ENCODE measurements around the gene INKA2.

The INKA2 gene

DNA sequence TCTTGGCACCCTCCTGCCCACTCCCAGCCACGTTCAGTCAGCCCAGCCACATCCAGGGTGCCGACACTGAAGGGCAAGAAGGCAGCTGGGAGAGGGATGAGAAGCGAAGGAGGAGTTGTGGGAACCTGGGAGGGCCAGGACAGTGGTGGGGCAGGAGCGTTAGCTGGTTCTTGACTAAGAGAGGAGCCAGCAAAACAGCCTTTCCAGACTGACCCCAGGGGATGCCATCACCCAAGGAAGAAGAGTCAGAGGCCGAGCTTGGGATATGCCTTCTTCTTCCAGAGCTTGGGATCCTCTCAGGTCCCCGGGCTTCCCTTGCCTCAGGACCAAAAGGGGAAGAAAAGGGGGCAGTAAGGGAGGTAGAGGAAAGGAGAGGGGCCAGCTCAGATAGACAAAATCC lies 7.2 kb downstream of the INKA2 start:
- DNase-seq: no peak

DNA sequence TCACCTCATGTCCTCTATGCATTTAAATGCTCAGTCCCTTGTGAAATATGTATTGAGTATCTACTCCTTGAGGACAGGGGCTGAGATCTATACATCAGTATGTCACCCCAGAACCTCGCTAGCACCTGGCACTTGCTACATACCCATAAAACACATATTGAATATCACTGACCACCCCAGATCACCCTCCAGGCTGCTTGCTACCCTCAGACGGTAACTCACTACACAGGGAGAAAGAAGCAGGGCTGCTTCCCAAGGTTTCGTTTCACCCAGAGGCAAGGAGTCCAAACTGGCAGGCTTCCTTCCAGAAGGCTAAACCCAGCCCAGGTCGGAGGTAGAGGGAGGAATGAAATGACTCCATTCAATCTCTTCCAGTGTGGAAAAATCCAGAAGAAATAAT lies 8.5 kb downstream of the INKA2 start:
- DNase-seq: no peak

DNA sequence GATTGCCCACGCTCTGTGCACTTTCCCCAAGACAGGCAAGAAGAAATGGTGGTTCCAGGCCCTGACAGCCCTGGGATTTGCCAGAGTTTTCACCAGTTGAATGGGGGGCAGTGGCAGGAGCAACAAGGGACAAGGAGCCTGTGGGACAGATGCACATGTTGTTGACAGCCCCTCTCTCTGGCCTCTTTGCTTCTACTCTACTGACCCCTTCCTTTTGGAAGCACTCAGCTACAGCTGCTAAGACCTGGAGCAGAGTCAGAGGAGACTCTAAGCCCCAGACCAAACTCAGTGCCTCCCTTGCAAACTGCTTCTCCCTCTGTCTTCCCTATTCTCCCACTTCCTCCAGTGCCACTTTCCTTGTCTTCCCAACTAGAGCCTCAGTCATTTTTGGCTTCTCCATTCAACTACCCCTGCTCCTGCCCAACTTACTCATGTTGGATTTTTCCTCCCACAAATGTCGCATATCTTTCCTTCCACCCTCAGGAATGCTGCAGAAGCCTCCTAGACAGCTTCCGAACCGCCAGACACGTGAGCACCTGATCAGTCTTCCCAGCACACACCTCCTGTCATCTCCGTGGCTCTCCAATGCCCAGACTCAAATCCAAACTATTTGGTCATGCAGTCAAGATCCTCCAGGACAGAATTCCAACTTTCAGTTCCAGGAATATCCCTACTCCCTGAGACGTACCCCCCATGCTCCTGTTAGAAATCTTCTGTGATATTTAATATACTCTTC lies 9.1 kb downstream of the INKA2 start:
- no peak for DNase-seq

DNA sequence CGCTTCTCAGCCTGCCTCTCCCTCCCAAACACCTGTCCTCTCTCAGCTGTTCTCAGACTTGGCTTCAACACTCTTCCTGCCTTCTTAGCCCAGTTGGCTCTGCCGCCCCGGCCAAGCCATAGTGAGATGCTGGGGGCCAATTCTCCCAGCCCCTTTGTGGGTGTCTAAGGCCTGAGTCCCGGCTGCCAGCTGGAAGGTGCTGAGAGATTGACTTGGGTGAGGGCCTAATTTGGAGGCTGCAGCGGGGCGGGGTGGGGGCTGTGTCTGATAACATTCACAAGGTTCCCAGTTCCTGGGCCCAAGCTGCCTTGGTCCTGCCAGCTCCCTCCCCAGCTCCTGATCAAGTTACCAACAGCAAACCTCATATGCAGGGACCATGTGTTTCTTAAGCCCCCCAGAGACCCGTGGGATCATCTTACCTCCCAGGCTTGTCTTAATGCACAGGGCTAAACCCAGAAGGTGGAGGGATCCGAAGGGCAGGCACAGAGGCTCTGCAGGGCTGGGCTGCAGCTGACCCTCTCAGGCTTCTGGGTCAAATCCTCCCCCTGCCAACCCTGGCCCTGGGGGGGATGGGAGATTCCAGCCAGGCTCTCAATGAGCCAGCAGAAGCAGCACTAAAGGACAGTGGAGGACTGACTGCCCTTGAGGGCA lies 9.8 kb downstream of the INKA2 start:
- no peak for DNase-seq

DNA sequence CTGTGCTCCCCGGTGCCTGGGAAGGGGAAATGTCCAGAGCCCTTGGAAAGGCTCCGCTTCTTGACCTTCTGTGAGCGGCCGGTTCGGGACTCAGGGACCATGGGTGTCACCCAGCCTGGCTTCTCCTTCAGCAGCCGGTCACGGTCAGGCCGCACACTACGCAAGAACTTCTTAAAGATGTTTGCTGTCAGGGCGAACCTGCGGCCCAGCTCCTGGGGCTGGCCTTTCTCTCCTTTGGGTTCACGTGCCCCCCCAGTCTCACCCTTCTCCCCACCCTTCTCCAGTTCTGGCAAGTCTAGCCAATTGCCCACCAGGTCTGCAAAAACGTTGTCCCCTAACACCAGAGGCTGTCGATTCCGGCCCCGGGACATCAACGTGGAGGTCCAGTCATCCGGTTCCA lies 12.1 kb downstream of the INKA2 start:
- no peak for DNase-seq

DNA sequence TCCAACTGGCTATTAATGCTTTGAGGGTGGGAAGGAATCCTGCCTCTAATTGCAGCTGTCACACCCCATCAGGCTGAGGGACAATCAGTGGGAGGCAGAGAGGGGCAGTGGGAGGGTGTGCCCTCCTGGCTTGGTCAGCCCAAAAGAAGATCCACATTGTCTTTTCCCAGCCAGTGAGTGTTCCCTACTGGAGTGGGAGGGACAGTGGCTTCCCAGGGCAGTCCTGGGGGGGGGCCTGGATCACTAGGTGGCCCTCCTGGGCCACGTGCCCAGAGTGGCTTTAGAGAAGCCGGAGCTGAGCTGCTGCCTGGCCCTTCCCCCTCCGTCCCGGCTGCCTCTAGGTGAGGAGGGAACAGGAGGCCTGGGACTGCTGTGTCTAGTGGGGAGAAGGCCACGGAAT lies 14.0 kb downstream of the INKA2 start:
- no peak for DNase-seq

DNA sequence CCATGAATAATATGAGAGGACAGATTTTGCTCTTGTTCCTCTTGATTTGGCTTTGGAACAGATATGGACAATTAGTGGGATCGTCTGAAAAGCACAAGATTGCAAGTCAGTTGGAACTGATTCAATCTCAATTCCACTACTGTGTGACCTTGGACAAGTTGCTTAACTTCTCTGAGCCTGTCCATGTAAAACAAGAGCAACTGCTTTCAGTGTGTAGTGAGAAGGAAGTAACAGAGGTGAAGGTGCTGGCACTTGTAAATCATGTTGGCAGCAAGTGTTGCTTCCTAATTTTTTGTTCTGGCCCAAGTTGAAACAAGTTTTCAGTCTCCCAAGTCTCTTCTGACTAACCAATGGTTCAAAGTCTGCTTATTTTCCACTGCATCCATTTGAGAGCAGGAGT lies 15.3 kb downstream of the INKA2 start:
- DNase-seq: no peak

DNA sequence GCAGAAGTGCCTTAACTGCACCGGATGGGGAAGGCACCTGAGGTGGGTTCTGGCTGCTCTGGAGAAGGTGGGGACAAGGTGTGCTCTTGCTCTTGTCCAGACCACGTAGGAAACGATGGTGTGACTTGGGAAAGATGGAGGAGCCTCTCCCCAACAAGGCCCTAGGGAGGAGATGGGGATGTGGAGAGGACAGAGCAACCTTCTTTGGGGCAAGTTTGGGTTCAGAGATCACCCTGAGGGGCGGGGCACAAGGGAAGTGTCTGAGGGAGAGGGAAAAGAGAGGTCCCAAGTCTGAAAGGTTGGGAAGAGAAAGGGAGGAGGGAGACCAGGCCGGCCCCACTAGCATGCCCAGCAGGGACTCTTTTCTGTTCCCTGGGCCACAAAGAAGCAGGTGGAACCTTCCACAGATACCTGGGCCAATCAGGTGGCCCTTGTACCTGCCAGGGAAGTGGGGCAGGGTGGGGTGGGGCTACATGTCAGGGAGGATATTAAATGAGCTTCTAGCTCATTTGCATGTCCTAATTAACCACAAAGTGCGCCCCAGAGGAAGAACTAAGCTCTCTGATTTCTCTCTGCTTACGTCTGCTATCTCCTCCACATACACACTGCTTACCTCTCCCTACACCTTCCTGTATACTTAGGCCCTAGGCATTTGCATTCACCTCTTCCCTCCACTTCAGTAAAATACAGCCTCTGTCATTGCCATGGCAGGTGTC lies 15.9 kb downstream of the INKA2 start:
- peak in 3 of 6 experiments; percentile 27 to 37 (median 33) for DNase-seq

DNA sequence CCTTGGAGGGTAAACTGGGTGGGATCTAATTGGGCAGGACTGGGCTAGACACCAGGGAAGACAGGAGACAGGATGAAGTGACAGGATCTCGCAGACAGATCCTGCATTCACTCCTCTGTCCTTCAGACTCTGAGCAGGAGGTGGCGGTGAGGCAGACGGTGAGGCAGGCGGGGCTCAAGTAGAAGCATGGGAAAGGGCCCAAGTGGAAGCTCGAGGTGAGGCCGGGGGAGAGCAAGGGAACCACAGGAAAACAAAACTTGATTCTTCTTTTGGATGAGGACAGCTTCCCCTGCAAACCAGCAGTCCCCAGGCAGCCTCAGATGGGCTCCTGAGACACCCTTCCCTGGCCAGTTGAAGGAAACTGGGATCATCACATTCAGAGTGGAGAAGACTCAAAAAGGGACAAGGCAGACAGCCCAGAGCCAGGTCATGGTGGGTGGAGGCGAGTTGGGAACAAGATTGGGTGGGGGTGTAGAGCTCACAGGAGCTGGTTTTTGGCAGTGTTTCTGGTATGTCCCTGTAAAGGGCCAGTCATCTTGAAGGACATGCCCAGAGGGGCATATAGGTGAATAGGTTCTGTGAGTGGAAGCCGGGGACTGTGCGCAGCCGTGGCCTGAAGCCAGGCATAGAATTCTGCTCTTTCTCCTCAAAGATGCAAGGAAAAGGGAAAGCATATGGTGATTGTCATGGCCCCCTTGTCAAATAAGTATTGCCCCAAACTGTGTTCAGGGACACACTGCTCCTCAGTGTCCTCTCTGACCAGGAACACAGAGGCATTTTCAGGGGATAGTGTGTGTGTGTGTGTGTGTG lies 18.0 kb downstream of the INKA2 start:
- no peak for DNase-seq

DNA sequence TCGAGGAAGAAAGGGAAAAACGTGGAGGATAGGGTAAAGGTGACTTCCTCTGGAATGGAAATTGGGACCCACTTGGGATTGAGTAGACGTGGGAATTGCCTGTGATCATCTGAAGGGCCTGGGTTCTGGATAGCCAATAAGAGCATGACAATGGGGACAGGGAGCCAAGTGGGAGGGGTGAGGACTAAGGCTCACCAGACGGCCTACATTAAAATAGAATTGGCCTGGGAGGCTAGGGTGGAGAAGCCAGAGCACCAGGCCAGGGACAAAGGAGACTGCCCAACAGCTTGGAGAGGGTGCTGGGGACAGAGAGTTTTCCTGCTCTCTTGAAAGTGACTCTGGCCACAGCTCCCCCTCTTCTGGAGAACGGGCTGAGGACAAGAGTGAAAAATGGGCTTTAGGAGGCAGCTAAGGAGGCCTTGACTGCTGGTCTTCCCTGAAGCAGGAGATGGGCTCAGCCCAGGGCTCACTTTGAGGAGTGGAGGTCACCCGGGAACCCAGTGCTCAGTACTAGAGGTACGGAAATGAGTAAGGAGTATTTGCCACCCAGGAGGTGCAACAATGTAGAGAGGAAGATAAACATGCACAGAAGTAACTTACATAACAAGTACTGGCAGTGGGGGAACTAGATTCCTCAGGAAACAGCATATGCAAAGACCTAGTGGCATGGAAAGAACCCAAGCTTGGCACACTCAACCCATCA lies 18.8 kb downstream of the INKA2 start:
- DNase-seq: no peak

DNA sequence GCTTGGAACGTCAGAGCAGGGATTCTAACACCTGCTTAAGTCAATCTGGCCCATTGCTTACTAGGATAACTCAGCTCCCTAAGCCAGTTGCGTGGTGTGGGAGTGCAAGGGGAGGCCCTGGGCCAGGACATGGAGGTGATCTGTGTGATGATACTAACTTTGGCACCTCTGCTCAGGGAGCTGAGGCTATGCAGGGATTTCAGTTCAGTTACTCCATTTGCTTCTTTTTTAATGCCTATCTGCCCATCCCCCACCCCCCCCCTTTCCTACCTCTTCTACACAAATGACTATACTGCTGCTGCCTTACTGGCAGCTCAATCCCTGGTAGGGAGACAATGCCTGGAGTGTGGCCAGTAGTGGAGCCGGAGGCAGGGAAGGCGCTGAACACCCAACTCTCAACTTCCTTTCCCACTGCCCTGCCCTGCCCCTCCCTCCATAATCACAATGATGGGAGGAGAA lies 19.5 kb downstream of the INKA2 start:
- no peak for DNase-seq

DNA sequence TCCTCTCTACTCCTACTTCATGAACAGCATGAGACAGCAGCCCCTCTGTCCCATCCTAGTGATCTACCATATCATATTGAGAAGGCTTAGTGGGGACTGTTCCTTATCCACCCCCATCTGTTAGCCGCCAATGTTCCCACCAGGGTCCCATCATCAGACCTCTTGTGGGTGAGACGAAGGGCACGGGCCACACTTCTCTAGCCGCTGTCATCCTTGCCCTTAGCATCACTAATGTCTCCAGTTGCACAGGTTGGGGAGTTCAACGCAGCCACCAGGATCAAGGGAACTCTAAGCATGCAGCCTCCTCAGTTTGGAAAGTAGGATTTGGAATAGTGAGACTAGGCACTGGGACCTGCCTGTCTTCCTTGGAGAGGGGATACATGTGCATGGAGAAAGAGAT lies 20.1 kb downstream of the INKA2 start:
- DNase-seq: no peak

DNA sequence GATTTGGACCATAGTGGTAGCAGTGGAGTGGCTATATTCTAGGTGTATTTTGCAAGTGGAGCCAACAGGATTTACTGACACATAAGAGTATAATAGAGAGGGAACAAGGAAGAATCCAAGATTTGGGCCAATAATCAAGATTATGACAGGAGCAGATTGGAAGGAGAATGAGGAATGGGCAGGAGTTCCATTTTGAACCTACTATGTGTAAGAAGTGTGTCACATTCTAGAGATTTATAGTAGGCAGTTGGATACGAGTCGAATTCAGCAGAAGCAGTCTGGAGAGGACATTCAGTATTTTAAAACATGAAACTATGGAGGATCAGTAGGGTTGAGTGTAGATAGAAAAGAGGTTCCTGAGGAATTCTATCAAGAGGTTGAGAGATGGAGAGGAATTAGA lies 21.7 kb downstream of the INKA2 start:
- no peak for DNase-seq

DNA sequence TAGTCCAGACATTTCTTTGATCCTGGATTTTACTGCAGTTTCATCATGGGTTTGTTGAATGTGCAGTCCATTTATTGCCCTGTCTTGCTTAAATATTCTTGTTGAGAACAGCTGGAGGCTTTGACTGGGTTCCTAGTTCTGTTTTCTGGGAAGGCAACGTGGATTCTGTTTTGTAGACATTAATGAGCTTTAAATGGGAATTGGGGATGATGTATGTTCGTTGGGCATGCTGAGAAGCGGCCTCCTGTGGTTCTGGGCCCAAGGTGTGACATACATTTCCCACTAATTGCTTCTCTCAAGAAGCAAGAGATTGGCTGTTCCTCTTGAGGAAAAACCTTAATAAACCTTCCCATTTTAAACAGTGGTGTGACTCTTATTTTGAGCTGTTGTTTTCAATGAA lies 22.9 kb downstream of the INKA2 start:
- DNase-seq: no peak

DNA sequence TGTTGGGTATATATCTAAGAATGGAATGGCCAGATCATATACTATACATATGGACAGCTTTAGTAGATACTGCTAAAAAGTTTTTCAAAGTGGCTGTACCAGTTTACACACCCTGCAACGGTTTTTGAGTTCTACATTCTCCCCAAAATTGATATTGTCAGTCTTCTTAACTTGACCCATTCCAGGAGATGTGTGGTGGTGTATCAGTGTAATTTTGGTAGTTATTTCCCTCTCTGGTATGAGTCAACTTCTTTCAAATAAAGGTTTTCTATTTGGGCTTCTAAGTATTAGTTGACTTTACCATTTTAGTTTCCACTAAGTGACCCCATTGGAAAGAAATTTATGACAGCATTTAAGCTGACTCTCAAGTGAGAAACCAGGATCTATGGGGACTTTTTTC lies 29.2 kb downstream of the INKA2 start:
- DNase-seq: no peak

DNA sequence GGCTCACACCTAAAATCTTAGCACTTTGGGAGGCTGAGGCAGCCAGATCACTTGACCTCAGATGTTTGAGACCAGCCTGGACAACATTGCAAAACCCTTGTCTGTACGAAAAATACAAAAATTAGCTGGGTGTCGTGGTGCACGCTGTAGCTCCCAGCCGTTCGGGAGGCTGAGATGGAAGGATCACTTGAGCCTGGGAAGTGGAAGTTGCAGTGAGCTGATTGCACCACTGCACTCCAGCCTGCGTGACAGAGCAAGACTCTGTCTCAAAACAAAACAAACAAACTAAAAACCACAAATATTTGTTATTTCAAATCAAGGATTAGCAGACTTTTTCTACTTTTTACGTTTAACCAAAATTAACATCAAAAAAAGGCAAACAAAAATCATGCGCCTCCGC lies 31.3 kb downstream of the INKA2 start:
- no peak for DNase-seq

DNA sequence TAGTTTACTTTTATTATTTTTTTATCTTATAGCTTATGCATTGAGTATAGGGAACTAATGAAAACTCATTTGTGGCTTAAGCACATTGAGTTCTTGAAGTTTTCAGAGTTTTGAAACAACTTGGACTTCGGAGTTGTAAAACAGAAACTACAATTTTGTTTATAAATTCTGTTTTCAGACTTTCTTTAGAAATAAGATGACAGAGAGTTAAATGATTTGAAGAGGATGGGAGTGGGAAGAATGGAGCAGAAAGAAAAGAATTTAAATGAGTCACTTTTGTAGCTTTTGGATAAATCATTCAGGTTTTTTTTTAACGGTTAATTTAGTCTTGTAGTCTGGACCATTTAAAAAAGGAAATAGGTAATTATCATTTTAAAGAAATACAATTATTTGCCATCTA lies 32.3 kb downstream of the INKA2 start:
- no peak for DNase-seq

DNA sequence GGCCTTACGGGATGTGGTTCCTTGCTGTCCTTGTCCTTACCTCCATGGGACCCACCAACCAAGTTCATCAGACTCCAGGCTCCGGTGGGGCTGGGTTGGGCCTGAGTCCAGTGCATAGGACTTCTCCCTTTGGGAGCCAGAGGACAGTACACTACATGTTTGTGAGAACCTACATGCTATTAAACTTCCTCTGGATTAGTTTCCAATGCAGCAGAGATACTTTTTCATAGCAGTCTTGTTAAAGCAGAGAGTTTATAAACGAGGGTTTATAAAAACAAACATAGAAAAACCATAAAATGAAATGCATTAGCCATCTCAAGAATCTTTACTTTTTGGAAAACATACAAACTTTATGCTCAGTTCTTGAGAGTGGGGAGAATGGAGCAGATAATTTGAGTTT lies 33.4 kb downstream of the INKA2 start:
- DNase-seq: no peak

DNA sequence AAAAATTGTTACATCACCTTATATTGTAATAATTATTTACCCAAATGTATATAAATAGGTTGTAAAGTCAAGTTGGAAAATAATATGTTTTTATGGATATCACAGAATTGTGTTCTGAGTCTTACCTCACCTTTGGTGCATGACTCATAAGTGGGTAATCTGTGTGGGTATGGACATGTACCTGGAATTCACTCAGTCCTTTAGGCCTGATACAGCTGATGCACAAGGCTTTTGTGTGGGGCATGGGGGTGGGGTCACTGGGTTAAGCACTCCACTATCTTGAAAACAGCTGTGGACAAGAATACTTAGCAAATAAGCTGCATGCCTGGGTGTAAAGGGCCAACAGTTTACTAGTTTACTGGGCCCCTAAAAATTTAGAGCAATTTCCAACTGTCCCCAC lies 34.4 kb downstream of the INKA2 start:
- DNase-seq: no peak

DNA sequence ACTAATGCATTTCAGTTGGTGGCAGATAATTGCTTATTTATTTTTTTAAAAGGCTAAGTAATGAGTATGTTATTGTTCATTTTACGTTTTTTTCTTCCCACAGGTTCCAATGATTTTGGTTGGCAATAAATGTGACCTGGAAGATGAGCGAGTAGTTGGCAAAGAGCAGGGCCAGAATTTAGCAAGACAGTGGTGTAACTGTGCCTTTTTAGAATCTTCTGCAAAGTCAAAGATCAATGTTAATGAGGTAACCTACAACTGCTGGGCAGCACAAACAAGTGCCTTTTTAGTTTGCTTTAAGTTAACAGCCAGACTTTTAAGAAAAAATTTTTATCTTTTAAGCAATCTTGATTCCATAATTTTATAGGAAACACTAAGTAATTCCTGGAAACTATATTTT lies 35.0 kb downstream of the INKA2 start:
- DNase-seq: no peak

DNA sequence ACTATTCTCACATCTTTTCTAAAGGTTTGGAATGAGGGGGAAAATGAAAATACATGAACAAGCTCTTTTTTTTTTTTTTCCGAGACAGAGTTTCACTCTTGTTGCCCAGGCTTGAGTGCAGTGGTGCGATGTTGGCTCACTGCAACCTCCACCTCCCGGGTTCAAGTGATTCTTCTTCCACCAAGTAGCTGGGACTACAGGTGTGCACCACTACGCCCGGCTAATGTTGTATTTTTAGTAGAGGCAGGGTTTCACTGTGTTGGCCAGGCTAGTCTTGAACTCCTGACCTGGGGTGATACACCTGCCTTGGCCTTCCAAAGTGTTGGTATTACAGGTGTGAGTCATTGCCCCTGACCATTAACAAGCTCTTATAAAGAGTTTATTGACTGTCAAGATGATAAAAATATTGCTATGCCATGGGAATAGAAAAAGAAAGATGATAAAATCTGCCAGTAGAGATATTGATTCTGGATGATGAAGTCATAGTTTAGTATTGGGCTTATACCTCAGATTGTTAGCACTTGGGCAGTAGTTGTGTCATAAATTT lies 36.6 kb downstream of the INKA2 start:
- DNase-seq: no peak

DNA sequence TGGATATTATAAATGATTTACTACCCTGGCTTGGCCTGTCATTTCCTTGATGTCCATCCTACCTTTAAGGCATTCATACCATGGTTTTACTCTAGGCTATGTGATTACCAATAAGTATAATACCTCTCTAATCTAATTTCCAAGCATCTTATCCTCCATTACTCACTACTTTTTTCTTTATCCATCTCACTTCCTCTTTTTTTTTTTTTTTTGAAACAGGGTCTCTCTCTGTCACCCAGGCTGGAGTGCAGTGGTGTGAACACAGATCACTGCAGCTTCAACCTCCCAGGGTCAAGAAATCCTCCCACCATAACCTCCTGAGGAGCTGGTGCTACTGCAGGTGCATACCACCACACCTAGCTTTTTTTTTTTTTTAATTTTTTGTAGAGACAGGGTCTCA lies 39.9 kb downstream of the INKA2 start:
- no peak for DNase-seq
